Fibroblast of pulmonary artery (primary cell): ENCODE data around the gene NRL.

Experiments used
- DNase-seq: peaks from one replicate; pipeline ENCODE4 v3.0.0-alpha.2; 2010; ENCODE audit warnings: low read depth
- H3K4me3 ChIP-seq: replicated peaks from 2 replicates; pipeline ENCODE4 v1.5.1; 2011; ENCODE audit warnings: low read depth, mild to moderate bottlenecking, control low read depth, low read length, moderate library complexity
- CTCF ChIP-seq: IDR thresholded peaks from 2 replicates; pipeline ENCODE4 v1.5.1; 2011; ENCODE audit warnings: mild to moderate bottlenecking, control low read depth, low read length, inconsistent platforms; ENCODE audit errors: missing control alignments

The NRL gene

GRCh38 chr14:24098927-24099813 lies 15.6 kb downstream of the NRL start:
- no peak overlapping the region for H3K4me3 ChIP-seq
- no peak for DNase-seq
- TF ChIP-seq CTCF: no peak

GRCh38 chr14:24098229-24098926 lies 16.4 kb downstream of the NRL start:
- no peak for TF ChIP-seq CTCF
- no peak for DNase-seq
- H3K4me3 ChIP-seq: no peak overlapping the region

- TF ChIP-seq CTCF: no peak
- no peak for DNase-seq
- no peak overlapping the region for H3K4me3 ChIP-seq
Measured at GRCh38 chr14:24096545-24097181, 18.1 kb downstream of the NRL start.

- H3K4me3 ChIP-seq: peak overlapping the region; percentile 72
- peak; percentile 33 for DNase-seq
- no peak for TF ChIP-seq CTCF
Measured at GRCh38 chr14:24095271-24096068, 19.3 kb downstream of the NRL start.

GRCh38 chr14:24094841-24095270 lies 19.9 kb downstream of the NRL start:
- peak overlapping the region; percentile 72 for H3K4me3 ChIP-seq
- no peak for DNase-seq
- no peak for TF ChIP-seq CTCF

GRCh38 chr14:24093901-24094840 lies 20.6 kb downstream of the NRL start, which contains the start of gene PCK2:
Gene PCK2 (plus strand): TSS chr14:24094311. CDS start chr14:24094406, 95 bp downstream.
- no peak for TF ChIP-seq CTCF
- peak; percentile 88 for DNase-seq
- H3K4me3 ChIP-seq: peak within 1 kb of the TSS; percentile 72
